K562 (cell line): ENCODE data around the gene FCHSD1. TPM values are rescaled to one million over a fixed set of nuclear protein-coding genes. Genes with fewer than 3 reads are reported as not detected.

Source experiments
- ATF3 ChIP-seq, 2 experiments: fragments of 450-650 bp in 1 of 2; sonication (generic) in 1 of 2; formaldehyde crosslinking in 1 of 2; IDR thresholded peaks in 1 of 2; conservative IDR thresholded peaks in 1 of 2; 2 replicates each; pipeline versions ENCODE4 v1.6.1 to v1.8.1; 2016 to 2023; ENCODE audit warnings: mild to moderate bottlenecking in 2 of 2, moderate library complexity in 2 of 2, inconsistent platforms in 1 of 2, missing genetic modification reagents in 1 of 2
- CC2D1A ChIP-seq: fragments of 450-650 bp; IDR thresholded peaks from 2 replicates; pipeline ENCODE4 v1.6.1; 2017; ENCODE audit warnings: mild to moderate bottlenecking
- KLF16 ChIP-seq: IDR thresholded peaks from 2 replicates; pipeline ENCODE4 v1.6.1; 2016; ENCODE audit warnings: antibody characterized with exemption
- MLX ChIP-seq, 2 experiments: fragments of 450-650 bp in 1 of 2; sonication (generic) in 1 of 2; formaldehyde crosslinking; conservative IDR thresholded peaks; 2 replicates each; pipeline versions ENCODE4 v1.4.0 to v1.8.1; 2020 to 2022; ENCODE audit warnings: mild to moderate bottlenecking in 1 of 2, missing genetic modification reagents in 1 of 2
- MNT ChIP-seq, 2 experiments: fragments of 450-650 bp; conservative IDR thresholded peaks; 2 replicates each; pipeline ENCODE4 v1.6.1; 2017; ENCODE audit warnings: mild to moderate bottlenecking in 2 of 2, moderate library complexity in 2 of 2
- NEUROD1 ChIP-seq: fragments of 150-350 bp; IDR thresholded peaks from 2 replicates; pipeline ENCODE4 v1.6.1; 2014; ENCODE audit warnings: borderline replicate concordance, low read length, low read depth; ENCODE audit not compliant: partially characterized antibody
- NFIC ChIP-seq: fragments of 450-650 bp; IDR thresholded peaks from 2 replicates; pipeline ENCODE4 v1.6.1; 2017; ENCODE audit warnings: mild to moderate bottlenecking, inconsistent platforms
- SMARCA4 ChIP-seq: fragments of 450-650 bp; IDR thresholded peaks from 2 replicates; pipeline ENCODE4 v1.6.1; 2016
- SP2 ChIP-seq: IDR thresholded peaks from 2 replicates; pipeline ENCODE4 v1.6.1; 2011; ENCODE audit warnings: mild to moderate bottlenecking, low read depth, low read length, moderate library complexity; ENCODE audit not compliant: poor library complexity, severe bottlenecking; ENCODE audit errors: extremely low read depth
- TAL1 ChIP-seq: fragments of 450-650 bp; IDR thresholded peaks from 2 replicates; pipeline ENCODE4 v1.6.1; 2016; ENCODE audit warnings: mild to moderate bottlenecking
- TCF15 ChIP-seq: fragments of 250-450 bp; sonication (Bioruptor Pico); IDR thresholded peaks from 2 replicates; pipeline ENCODE4 v1.8.0; 2022; ENCODE audit warnings: moderate library complexity, mild to moderate bottlenecking, inconsistent platforms
- TOE1 ChIP-seq, 2 experiments: fragments of 450-650 bp in 1 of 2; sonication (generic) in 1 of 2; formaldehyde crosslinking in 1 of 2; IDR thresholded peaks; 2 replicates each; pipeline versions ENCODE4 v1.7.1 to v1.8.0; 2016 to 2022; ENCODE audit warnings: borderline replicate concordance in 2 of 2, mild to moderate bottlenecking in 2 of 2, antibody characterized with exemption in 1 of 2, inconsistent platforms in 1 of 2, low read depth in 1 of 2, missing genetic modification reagents in 1 of 2, moderate library complexity in 1 of 2
- VEZF1 ChIP-seq: fragments of 200-800 bp; sonication (Bioruptor generic); IDR thresholded peaks from 2 replicates; pipeline ENCODE4 v1.6.1; 2017; ENCODE audit warnings: missing genetic modification characterization, missing compliant biosample characterization
- ZKSCAN8 ChIP-seq: fragments of 200-800 bp; sonication (Bioruptor generic); IDR thresholded peaks from 2 replicates; pipeline ENCODE4 v1.6.1; 2016; ENCODE audit warnings: missing genetic modification characterization, missing compliant biosample characterization
- ZNF239 ChIP-seq: fragments of 250-450 bp; sonication (Bioruptor Pico); IDR thresholded peaks from 2 replicates; pipeline ENCODE4 v1.4.0; 2020; ENCODE audit warnings: mild to moderate bottlenecking
- ZNF75A ChIP-seq: fragments of 450-650 bp; formaldehyde crosslinking; IDR thresholded peaks from 2 replicates; pipeline ENCODE4 v1.4.0; 2020; ENCODE audit warnings: mild to moderate bottlenecking
- polyA plus RNA-seq, 8 experiments: library from polyadenylated mRNA; depleted of rRNA in 4 of 8; stranded (reverse) in 5 of 8; unstranded in 3 of 8; fragments of >200 nt; fragmentation: Nextera tagmentation in 2 of 8; fragmentation: Illumina TruSeq in 1 of 8; extraction: Ambion mirVana in 2 of 8; extraction: Trizol in 1 of 8; gene quantifications; 2 replicates each; pipeline versions ENCODE4 v1.2.1 to v1.2.3, GENCODE V29; 2011 to 2014; ENCODE audit warnings: inconsistent platforms in 1 of 8, missing spikeins in 1 of 8
- total RNA-seq, 7 experiments: library from RNA; depleted of rRNA in 6 of 7; stranded (reverse); fragments of >200 nt in 6 of 7; fragmentation: Illumina TruSeq in 2 of 7; extraction: Trizol in 2 of 7; gene quantifications; 2 replicates each; pipeline versions ENCODE4 v1.2.1 to v1.2.3, GENCODE V29; 2011 to 2021; ENCODE audit warnings: low replicate concordance in 1 of 7

FCHSD1 gene
- total and polyA plus RNA-seq, 9 of the 15 experiments (the other 6 are each of a cell fraction or from before 2014, with no cell fraction given) = 0.35 to 37.5 (median 13.6) TPM

GRCh38 chr5:141617128-141617527 is 34.1 kb downstream of the FCHSD1 start (continued):
- TF ChIP-seq MNT (conservative IDR thresholded peaks at IDR 0.05) (0 out of 4 replicates have a peak, but pooled peaks have one; percentile 32 to 34), ATF3 (IDR thresholded peaks at IDR 0.05) (peak; percentile 71), ATF3 (CRISPR knock-in tag; conservative IDR thresholded peaks at IDR 0.05) (no peak), VEZF1 (peak; percentile 69), NEUROD1 (peak; percentile 17), KLF16 (peak; percentile 61), ZNF75A (no peak), TOE1 (IDR thresholded peaks at IDR 0.05; ENCODE audit: borderline replicate concordance) (no peak), TOE1 (CRISPR knock-in tag; IDR thresholded peaks at IDR 0.05; ENCODE audit: borderline replicate concordance, low read depth) (no peak), SP2 (no peak), ZKSCAN8 (CRISPR knock-in tag) (no peak), MLX (CRISPR knock-in tag; conservative IDR thresholded peaks at IDR 0.05) (no peak), CC2D1A (peak; percentile 20; the same call in 1 of the 2 replicates), TAL1 (peak; percentile 79), NFIC (peak; percentile 53), TCF15 (CRISPR knock-in tag) (no peak), ZNF239 (CRISPR knock-in tag) (no peak), SMARCA4 (peak; percentile 80)
- TF ChIP-seq, all 486 proteins: peak for 34
